ENCODE data around the gene EFTUD2.
A peak's percentile ranks its signal among the peaks of the same experiment; 100 is the strongest.
"Not testable (repeated sequence)": the region's sequence is repeated elsewhere in the genome, so short reads cannot be mapped to it uniquely, and the experiment has no call there.

Gene EFTUD2

GRCh38 chr17:44850025-44850424 is 49.2 kb downstream of the EFTUD2 start:
- no peak for DNase-seq (ENCODE audit: low read depth in 3 of 3, low spot score in 1 of 3)

GRCh38 chr17:44848961-44849489 is 50.2 kb downstream of the EFTUD2 start:
- no peak for DNase-seq (ENCODE audit: low read depth in 3 of 3, low spot score in 1 of 3)

GRCh38 chr17:44848257-44848795 is 50.9 kb downstream of the EFTUD2 start:
- DNase-seq (ENCODE audit: low read depth in 3 of 3, low spot score in 1 of 3): no peak

GRCh38 chr17:44847586-44847985 is 51.7 kb downstream of the EFTUD2 start, which contains the start of gene HIGD1B:
Gene HIGD1B (plus strand): TSS chr17:44847883. CDS start chr17:44848153, 270 bp downstream.
- DNase-seq (ENCODE audit: low read depth in 3 of 3, low spot score in 1 of 3): no peak

- no peak for DNase-seq (ENCODE audit: low read depth in 3 of 3, low spot score in 1 of 3)
These were observed 53.0 kb downstream of the EFTUD2 start for GRCh38 chr17:44846206-44846605.

GRCh38 chr17:44844390-44844830 is 54.8 kb downstream of the EFTUD2 start:
- DNase-seq (ENCODE audit: low read depth in 3 of 3, low spot score in 1 of 3): no peak

- no peak for DNase-seq (ENCODE audit: low read depth in 3 of 3, low spot score in 1 of 3)
These were observed 56.5 kb downstream of the EFTUD2 start for GRCh38 chr17:44842748-44843147.

- DNase-seq (ENCODE audit: low read depth in 3 of 3, low spot score in 1 of 3): no peak
These were observed 58.3 kb downstream of the EFTUD2 start for GRCh38 chr17:44840936-44841335.

GRCh38 chr17:44840274-44840673 is 59.0 kb downstream of the EFTUD2 start:
- DNase-seq (ENCODE audit: low read depth in 3 of 3, low spot score in 1 of 3): no peak

GRCh38 chr17:44837196-44837595 is 62.0 kb downstream of the EFTUD2 start:
- no peak for DNase-seq (ENCODE audit: low read depth in 3 of 3, low spot score in 1 of 3)

- DNase-seq (ENCODE audit: low read depth in 3 of 3, low spot score in 1 of 3): no peak
These were observed 66.4 kb downstream of the EFTUD2 start for GRCh38 chr17:44832805-44833204.

GRCh38 chr17:44831371-44831770 is 67.9 kb downstream of the EFTUD2 start:
- DNase-seq (ENCODE audit: low read depth in 3 of 3, low spot score in 1 of 3): no peak

GRCh38 chr17:44830359-44831288 is 68.6 kb downstream of the EFTUD2 start:
- peak in 1 of 3 donors; percentile 12 for DNase-seq (ENCODE audit: low read depth in 3 of 3, low spot score in 1 of 3)

GRCh38 chr17:44829523-44830358 is 69.5 kb downstream of the EFTUD2 start, which contains the start of gene GJC1:
Gene GJC1 (minus strand): TSS chr17:44830287. CDS start chr17:44805817, 24,470 bp downstream.
- DNase-seq (ENCODE audit: low read depth in 3 of 3, low spot score in 1 of 3): peak in 1 of 3 donors; percentile 12

- no peak for DNase-seq (ENCODE audit: low read depth in 3 of 3, low spot score in 1 of 3)
These were observed 70.2 kb downstream of the EFTUD2 start for GRCh38 chr17:44828919-44829522.

GRCh38 chr17:44827863-44828262 is 71.4 kb downstream of the EFTUD2 start:
- no peak for DNase-seq (ENCODE audit: low read depth in 3 of 3, low spot score in 1 of 3)

GRCh38 chr17:44826123-44826790 is 73.0 kb downstream of the EFTUD2 start:
- no peak for DNase-seq (ENCODE audit: low read depth in 3 of 3, low spot score in 1 of 3)

- DNase-seq (ENCODE audit: low read depth in 3 of 3, low spot score in 1 of 3): not testable (repeated sequence)
These were observed 74.0 kb downstream of the EFTUD2 start for GRCh38 chr17:44825236-44825635.

GRCh38 chr17:44820631-44821212 is 78.5 kb downstream of the EFTUD2 start:
- DNase-seq (ENCODE audit: low read depth in 3 of 3, low spot score in 1 of 3): no peak

GRCh38 chr17:44818508-44818907 is 80.7 kb downstream of the EFTUD2 start:
- DNase-seq (ENCODE audit: low read depth in 3 of 3, low spot score in 1 of 3): not testable (repeated sequence)
